22Rv1 (cell line): Measurements from ENCODE around the gene SHISA6.

Experiments used
- CTCF ChIP-seq: fragments of 450-650 bp; IDR thresholded peaks from 2 replicates; pipeline ENCODE4 v1.5.1; 2017; ENCODE audit warnings: mild to moderate bottlenecking
- ZFX ChIP-seq: fragments of 450-650 bp; IDR thresholded peaks from 2 replicates; pipeline ENCODE4 v1.6.1; 2017; ENCODE audit warnings: antibody characterized with exemption, borderline replicate concordance

DNA sequence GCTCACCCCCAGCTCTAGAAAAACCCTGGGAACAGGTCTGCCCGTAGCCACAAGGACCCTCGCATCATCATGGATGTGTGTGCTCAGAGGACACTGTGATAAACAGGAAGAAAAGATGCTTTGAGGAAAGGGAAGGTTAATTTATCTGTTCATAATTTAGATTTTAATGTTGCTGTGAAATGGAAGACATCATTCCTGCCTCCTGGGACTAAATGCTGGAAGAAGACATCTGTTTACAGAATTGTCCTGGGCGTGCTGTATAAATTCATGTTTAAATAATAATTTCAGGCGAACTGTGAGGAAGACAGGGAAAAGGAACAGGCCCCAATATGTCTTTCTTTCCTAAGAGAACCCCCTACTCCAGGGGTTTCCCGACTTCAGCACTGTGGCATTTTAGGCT is 112.6 kb downstream of the SHISA6 start:
- TF ChIP-seq CTCF (no peak), ZFX (no peak)
